H1 (cell line): ENCODE data around the gene PROSER2.

Experiments
- BRCA1 ChIP-seq: IDR thresholded peaks from 2 replicates; pipeline ENCODE4 v1.6.1; 2012; ENCODE audit warnings: low read depth, low read length, improper control_type of control experiment
- CTCF ChIP-seq, 3 experiments: IDR thresholded peaks; 1 replicate in 2 of 3; 2 replicates in 1 of 3; pipeline versions ENCODE4 v1.5.1 to v1.6.1; 2011; ENCODE audit warnings: low read length in 3 of 3, mild to moderate bottlenecking in 3 of 3, inconsistent platforms in 2 of 3, low read depth in 1 of 3, moderate library complexity in 1 of 3; ENCODE audit not compliant: insufficient read depth in 1 of 3; ENCODE audit errors: control extremely low read depth in 1 of 3
- EGR1 ChIP-seq: IDR thresholded peaks from 2 replicates; pipeline ENCODE4 v1.6.1; 2011; ENCODE audit warnings: low read depth, low read length, borderline replicate concordance
- GABPA ChIP-seq: IDR thresholded peaks from 2 replicates; pipeline ENCODE4 v1.6.1; 2011; ENCODE audit warnings: mild to moderate bottlenecking, low read length, moderate library complexity, borderline replicate concordance; ENCODE audit not compliant: insufficient read depth
- JUND ChIP-seq: IDR thresholded peaks from 2 replicates; pipeline ENCODE4 v1.6.1; 2011; ENCODE audit warnings: mild to moderate bottlenecking, improper control_type of control experiment, low read length
- KDM1A ChIP-seq: fragments of 200-600, 300-600 bp; sonication (generic); IDR thresholded peaks from 2 replicates; pipeline ENCODE4 v1.7.1; 2016; ENCODE audit warnings: mild to moderate bottlenecking, low read length, borderline replicate concordance
- MAX ChIP-seq: IDR thresholded peaks from 2 replicates; pipeline ENCODE4 v1.6.1; 2012; ENCODE audit warnings: inconsistent platforms
- POLR2A ChIP-seq, 2 experiments: IDR thresholded peaks; 1 replicate in 1 of 2; 2 replicates in 1 of 2; pipeline ENCODE4 v1.6.1; 2011; ENCODE audit warnings: low read depth in 2 of 2, low read length in 2 of 2, mild to moderate bottlenecking in 2 of 2; ENCODE audit errors: control extremely low read depth in 1 of 2
- RNF2 ChIP-seq: fragments of 200-900, 300-1000 bp; sonication (generic); IDR thresholded peaks from 2 replicates; pipeline ENCODE4 v1.7.1; 2016; ENCODE audit warnings: borderline replicate concordance, low read depth, mild to moderate bottlenecking, antibody characterized with exemption, low read length; ENCODE audit not compliant: poor library complexity, severe bottlenecking; ENCODE audit errors: missing control alignments
- SIN3A ChIP-seq, 2 experiments: IDR thresholded peaks in 1 of 2; conservative IDR thresholded peaks in 1 of 2; 2 replicates each; pipeline ENCODE4 v1.6.1; 2011 to 2012; ENCODE audit warnings: low read length in 2 of 2, improper control_type of control experiment in 1 of 2, low read depth in 1 of 2, mild to moderate bottlenecking in 1 of 2
- SP1 ChIP-seq: IDR thresholded peaks from 2 replicates; pipeline ENCODE4 v1.6.1; 2011; ENCODE audit warnings: low read depth, low read length
- USF2 ChIP-seq: IDR thresholded peaks from 2 replicates; pipeline ENCODE4 v1.6.1; 2011; ENCODE audit warnings: low read length, improper control_type of control experiment
- YY1 ChIP-seq: IDR thresholded peaks from 2 replicates; pipeline ENCODE4 v1.6.1; 2011; ENCODE audit warnings: low read depth, mild to moderate bottlenecking, low read length

GRCh38 chr10:11819027-11819426 is 4.1 kb upstream of the PROSER2 start:
- TF ChIP-seq JUND (no peak), RNF2 (no peak), CTCF (IDR thresholded peaks at IDR 0.05; ENCODE audit: control extremely low read depth in 1 of 3, insufficient read depth in 1 of 3, low read depth in 1 of 3, low read length in 3 of 3) (no peak), MAX (no peak), KDM1A (no peak), EGR1 (no peak), BRCA1 (no peak), POLR2A (IDR thresholded peaks at IDR 0.05; ENCODE audit: control extremely low read depth in 1 of 2, low read depth in 2 of 2, low read length in 2 of 2) (no peak), YY1 (no peak), GABPA (no peak), SP1 (no peak), USF2 (no peak), SIN3A (conservative IDR thresholded peaks at IDR 0.05 in 1 of 2, IDR thresholded peaks at IDR 0.05 in 1 of 2; ENCODE audit: low read depth in 1 of 2, low read length in 2 of 2) (no peak)
